Stomach (tissue), 4 donors: ENCODE results near the gene WDR20.

Source experiments
- CTCF ChIP-seq, 7 experiments: fragments of 450-650 bp in 4 of 7; fragments of 200-600 bp in 3 of 7; sonication (generic) in 3 of 7; IDR thresholded peaks; one replicate each; pipeline ENCODE4 v1.5.1; 2016 to 2019; ENCODE audit warnings: antibody characterized with exemption in 7 of 7, control low read depth in 2 of 7, mild to moderate bottlenecking in 1 of 7
- POLR2A ChIP-seq, 4 donors: fragments of 450-650 bp; IDR thresholded peaks; one replicate each; pipeline ENCODE4 v1.6.1; 2016; ENCODE audit warnings: antibody characterized with exemption in 4 of 4, control low read depth in 2 of 4, mild to moderate bottlenecking in 1 of 4, moderate library complexity in 1 of 4
- POLR2AphosphoS5 ChIP-seq, 3 donors: sonication (generic); formaldehyde crosslinking; IDR thresholded peaks; one replicate each; pipeline ENCODE4 v1.6.1; 2016; ENCODE audit warnings: antibody characterized with exemption in 3 of 3

GRCh38 chr14:102225936-102226335 is 86.2 kb downstream of the WDR20 start:
- TF ChIP-seq CTCF (IDR thresholded peaks at IDR 0.05) (no peak), POLR2A (IDR thresholded peaks at IDR 0.05) (no peak), POLR2AphosphoS5 (IDR thresholded peaks at IDR 0.05) (no peak)
